ENCODE data around the gene FNIP2.

DNA sequence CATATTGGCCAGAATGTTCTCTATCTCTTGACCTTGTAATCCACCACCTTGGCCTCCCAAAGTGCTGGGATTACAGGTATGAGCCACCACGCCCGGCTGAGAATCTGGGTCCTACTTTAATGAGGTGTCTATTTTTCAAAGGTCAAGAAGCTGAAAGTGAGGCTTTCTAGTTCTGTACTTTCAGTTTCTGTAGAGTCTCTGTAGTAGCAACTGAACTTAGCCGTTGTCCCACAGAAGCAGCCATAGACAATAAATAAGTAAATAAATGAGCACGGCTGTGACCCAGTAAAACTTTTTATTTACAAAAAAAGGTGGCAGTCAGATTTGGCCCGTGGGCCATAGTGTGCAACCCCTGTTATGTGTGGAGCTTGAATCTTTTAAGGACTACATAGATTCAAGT is 92.0 kb downstream of the FNIP2 start:
- TF ChIP-seq EZH2phosphoT487 (IDR thresholded peaks at IDR 0.05; ENCODE audit: insufficient read depth, low read depth) (no peak), EZH2 (IDR thresholded peaks at IDR 0.05; ENCODE audit: insufficient read depth, poor library complexity, severe bottlenecking) (no peak)
